ENCODE data around the gene APMAP. TPM values are rescaled to one million over a fixed set of nuclear protein-coding genes. Genes with fewer than 3 reads are reported as not detected.
A peak's percentile ranks its signal among the peaks of the same experiment; 100 is the strongest.
"Not testable (repeated sequence)": the region's sequence is repeated elsewhere in the genome, so short reads cannot be mapped to it uniquely, and the experiment has no call there.

Gene APMAP
- total RNA-seq, 2 donors from 2014 or later: 70.5 to 93.8 TPM

DNA sequence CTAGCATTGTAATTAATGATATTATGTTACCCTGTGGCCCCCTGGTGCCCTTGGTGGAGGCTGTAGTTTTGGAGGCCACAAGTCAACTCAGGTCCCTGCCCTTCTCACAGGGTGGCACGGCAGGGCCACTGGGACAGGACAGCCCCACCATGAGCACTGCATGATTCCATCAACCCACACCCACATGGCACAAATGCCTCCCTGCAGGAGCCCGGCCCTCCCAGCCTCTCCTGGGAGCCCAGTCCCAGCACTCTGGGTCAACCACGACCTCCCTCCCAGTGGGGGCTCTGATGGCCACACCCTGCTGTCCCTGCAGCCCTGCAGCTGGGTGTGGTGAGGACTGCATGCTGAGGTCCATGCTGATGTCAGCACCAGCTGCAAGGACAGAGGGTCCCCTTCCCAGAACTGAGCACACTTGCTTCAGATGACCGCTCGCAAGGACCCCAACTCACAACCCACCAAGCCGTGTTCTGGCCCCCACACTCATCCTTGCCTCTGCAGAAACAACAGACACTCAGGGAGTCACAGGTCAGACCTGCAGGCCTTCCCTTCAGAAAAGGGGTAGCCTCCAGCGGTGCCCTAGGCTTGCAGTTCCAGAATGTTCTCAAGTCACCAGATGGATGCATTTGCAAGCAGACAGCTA, 59.2 kb downstream of the APMAP start:
- Histone ChIP-seq H3K36me3 (no peaks in the 10 kb centered on the region), H3K4me1 (replicated peaks) (peaks cover 5% of the 10 kb centered on the region), H3K4me3 (no peak overlapping the region), H3K9me3 (no peaks in the 10 kb centered on the region), H3K27ac (no peak overlapping the region), H3K27me3 (replicated peaks; ENCODE audit: insufficient read depth) (no peaks in the 10 kb centered on the region)
- TF ChIP-seq, protein P1, sequence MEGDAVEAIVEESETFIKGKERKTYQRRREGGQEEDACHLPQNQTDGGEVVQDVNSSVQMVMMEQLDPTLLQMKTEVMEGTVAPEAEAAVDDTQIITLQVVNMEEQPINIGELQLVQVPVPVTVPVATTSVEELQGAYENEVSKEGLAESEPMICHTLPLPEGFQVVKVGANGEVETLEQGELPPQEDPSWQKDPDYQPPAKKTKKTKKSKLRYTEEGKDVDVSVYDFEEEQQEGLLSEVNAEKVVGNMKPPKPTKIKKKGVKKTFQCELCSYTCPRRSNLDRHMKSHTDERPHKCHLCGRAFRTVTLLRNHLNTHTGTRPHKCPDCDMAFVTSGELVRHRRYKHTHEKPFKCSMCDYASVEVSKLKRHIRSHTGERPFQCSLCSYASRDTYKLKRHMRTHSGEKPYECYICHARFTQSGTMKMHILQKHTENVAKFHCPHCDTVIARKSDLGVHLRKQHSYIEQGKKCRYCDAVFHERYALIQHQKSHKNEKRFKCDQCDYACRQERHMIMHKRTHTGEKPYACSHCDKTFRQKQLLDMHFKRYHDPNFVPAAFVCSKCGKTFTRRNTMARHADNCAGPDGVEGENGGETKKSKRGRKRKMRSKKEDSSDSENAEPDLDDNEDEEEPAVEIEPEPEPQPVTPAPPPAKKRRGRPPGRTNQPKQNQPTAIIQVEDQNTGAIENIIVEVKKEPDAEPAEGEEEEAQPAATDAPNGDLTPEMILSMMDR (IDR thresholded peaks at IDR 0.05): no peak
- no peak for TF ChIP-seq POLR2AphosphoS5 (IDR thresholded peaks at IDR 0.05)
- TF ChIP-seq POLR2A (IDR thresholded peaks at IDR 0.05): no peak
- no peak for DNase-seq (ENCODE audit: low spot score)
- 86% methylated on average over 6 of the region's 7 CpGs for WGBS
- intact Hi-C loops (cut with DNase I): no loop called here

- H3K4me1 ChIP-seq (replicated peaks); DNase-seq (ENCODE audit: low spot score); H3K27me3 ChIP-seq (replicated peaks; ENCODE audit: insufficient read depth); H3K36me3 ChIP-seq; intact Hi-C loops (cut with DNase I); H3K9me3 ChIP-seq: not testable (repeated sequence)
- Histone ChIP-seq H3K27ac (peak overlapping the region; percentile 84 to 85), H3K4me3 (peak overlapping the region in 1 of 2 donors; percentile 45)
- WGBS: 28% methylated on average over 1 of the region's 1 CpG
These were observed 60.7 kb downstream of the APMAP start for GRCh38 chr20:24931893-24932292.

DNA sequence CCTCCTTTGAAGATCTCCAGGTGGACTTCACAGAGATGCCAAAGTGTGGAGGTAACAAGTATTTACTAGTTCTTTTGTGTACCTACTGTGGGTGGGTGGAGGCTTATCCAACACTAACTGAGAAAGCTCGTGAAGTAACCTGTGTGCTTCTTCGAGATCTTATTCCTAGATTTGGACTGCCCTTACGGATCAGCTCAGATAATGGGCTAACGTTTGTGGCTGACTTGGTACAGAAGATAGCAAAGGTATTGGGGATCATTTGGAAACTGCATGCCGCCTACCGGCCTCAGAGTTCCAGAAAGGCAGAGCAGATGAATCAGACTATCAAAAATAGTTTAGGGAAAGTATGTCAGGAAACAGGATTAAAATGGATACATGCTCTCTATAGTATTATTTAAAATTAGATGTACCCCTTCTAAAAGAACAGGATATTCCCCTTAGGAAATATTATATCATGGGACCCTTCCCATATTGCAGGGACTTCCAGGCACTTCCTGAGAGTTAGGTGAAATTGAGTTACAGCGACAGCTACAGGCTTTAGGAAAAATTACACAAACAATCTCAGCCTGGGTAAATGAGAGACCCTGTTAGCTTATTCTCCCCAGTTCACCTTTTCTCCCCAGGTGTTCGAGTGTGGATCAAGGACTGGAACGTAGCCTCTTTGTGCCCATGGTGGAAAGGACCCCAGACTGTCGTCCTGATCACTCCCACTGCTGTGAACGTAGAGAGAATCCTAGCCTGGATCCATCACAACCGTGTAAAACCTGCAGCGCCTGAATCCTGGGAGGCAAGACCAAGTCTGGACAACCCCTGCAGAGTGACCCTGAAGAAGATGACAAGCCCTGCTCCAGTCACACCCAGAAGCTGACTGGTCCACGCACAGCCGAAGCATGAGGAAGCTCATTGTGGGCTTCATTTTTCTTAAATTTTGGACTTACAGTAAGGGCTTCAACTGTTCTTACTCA, 61.5 kb downstream of the APMAP start:
- Histone ChIP-seq H3K27ac (peak overlapping the region; percentile 84 to 85), H3K4me3 (peak overlapping the region; percentile 34 to 45)
- H3K4me1 ChIP-seq (replicated peaks); DNase-seq (ENCODE audit: low spot score); H3K9me3 ChIP-seq; H3K36me3 ChIP-seq; intact Hi-C loops (cut with DNase I); H3K27me3 ChIP-seq (replicated peaks; ENCODE audit: insufficient read depth): not testable (repeated sequence)
- WGBS: 56% methylated on average over 15 of the region's 15 CpGs
- TF ChIP-seq, protein P1 (IDR thresholded peaks at IDR 0.05): peak in 3 of 4 experiments; percentile 42 to 72 (median 49)

DNA sequence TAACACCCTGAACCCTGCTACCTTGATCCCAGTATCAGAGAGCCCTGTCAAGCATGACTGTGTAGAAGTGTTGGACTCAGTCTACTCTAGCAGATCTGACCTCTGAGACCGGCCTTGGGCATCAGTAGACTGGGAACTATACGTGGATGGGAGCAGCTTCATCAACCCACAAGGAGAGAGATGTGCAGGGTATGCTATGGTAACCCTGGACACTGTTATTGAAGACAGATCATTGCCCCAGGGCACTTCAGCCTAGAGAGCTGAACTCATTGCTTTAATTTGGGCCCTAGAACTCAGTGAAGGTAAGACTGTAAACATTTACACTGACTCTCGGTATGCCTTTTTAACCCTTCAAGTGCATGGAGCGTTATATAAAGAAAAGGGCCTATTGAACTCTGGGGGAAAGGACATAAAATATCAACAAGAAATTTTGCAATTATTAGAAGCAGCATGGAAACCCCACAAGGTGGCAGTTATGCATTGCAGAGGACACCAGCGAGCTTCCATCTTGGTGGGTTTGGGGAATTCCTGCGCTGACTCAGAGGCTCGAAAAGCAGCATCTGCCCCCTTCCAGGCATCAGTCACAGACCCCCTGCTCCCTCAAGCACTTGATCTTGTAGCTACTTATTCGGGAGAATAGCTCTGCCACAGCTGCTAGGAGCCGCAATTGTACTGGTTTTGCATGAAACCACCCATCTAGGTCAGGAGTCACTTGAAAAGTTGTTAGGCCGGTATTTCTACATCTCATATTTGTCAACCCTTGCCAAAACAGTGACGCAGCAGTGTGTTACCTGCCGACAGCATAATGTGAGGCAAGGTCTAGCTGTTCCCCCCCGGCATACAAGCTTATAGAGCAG, 62.5 kb downstream of the APMAP start:
- 44% methylated on average over 13 of the region's 13 CpGs for WGBS
- H3K27me3 ChIP-seq (replicated peaks; ENCODE audit: insufficient read depth); intact Hi-C loops (cut with DNase I); H3K9me3 ChIP-seq; H3K36me3 ChIP-seq; H3K4me1 ChIP-seq (replicated peaks): not testable (repeated sequence)
- DNase-seq (ENCODE audit: low spot score): peak; percentile 86
- H3K27ac ChIP-seq: peak overlapping the region; percentile 84 to 85
- TF ChIP-seq POLR2A (IDR thresholded peaks at IDR 0.05) (peak; percentile 20), POLR2AphosphoS5 (IDR thresholded peaks at IDR 0.05) (peak; percentile 87)
- TF ChIP-seq, protein P1 (IDR thresholded peaks at IDR 0.05): peak in 1 of 4 experiments; percentile 21
- peak overlapping the region; percentile 34 to 45 for H3K4me3 ChIP-seq

GRCh38 chr20:24929259-24929658, 63.3 kb downstream of the APMAP start:
- DNase-seq (ENCODE audit: low spot score); intact Hi-C loops (cut with DNase I); H3K9me3 ChIP-seq; H3K36me3 ChIP-seq; H3K27me3 ChIP-seq (replicated peaks; ENCODE audit: insufficient read depth); H3K4me3 ChIP-seq; H3K27ac ChIP-seq; H3K4me1 ChIP-seq (replicated peaks): not testable (repeated sequence)
- 65% methylated on average over 5 of the region's 5 CpGs for WGBS

GRCh38 chr20:24920706-24921105, 71.8 kb downstream of the APMAP start:
- H3K4me3 ChIP-seq; H3K36me3 ChIP-seq; intact Hi-C loops (cut with DNase I); H3K4me1 ChIP-seq (replicated peaks); H3K27ac ChIP-seq; H3K9me3 ChIP-seq; H3K27me3 ChIP-seq (replicated peaks; ENCODE audit: insufficient read depth); DNase-seq (ENCODE audit: low spot score): not testable (repeated sequence)
- WGBS: 51% methylated on average over 3 of the region's 3 CpGs

- intact Hi-C loops (cut with DNase I): loop anchor here (2.0 kb wide), 1 partner anchor 759 kb away; no protein-coding TSS in a partner anchor
- 83% methylated on average over 15 of the region's 15 CpGs for whole genome bisulfite sequencing
- not testable (repeated sequence) for H3K9me3 ChIP-seq; H3K36me3 ChIP-seq; DNase-seq (ENCODE audit: low spot score); H3K27ac ChIP-seq; H3K4me3 ChIP-seq; H3K27me3 ChIP-seq (replicated peaks; ENCODE audit: insufficient read depth); H3K4me1 ChIP-seq (replicated peaks)
These were observed 72.9 kb downstream of the APMAP start for GRCh38 chr20:24919665-24920064.

Measured in prostate gland (tissue), 2 donors.